Right lobe of liver (tissue), 4 donors: ENCODE results near the gene PSMD2.

Experiments used
- POLR2A ChIP-seq: fragments of 450-650 bp; IDR thresholded peaks from one replicate; pipeline ENCODE4 v1.6.1; 2017; ENCODE audit warnings: antibody characterized with exemption, mild to moderate bottlenecking
- TF ChIP-seq, protein P1 (sequence below), 4 donors: fragments of 200-600 bp in 3 of 4; fragments of 450-650 bp in 1 of 4; IDR thresholded peaks; one replicate each; pipeline versions ENCODE4 v1.5.1 to v1.8.0; 2016 to 2022; ENCODE audit warnings: antibody characterized with exemption in 4 of 4, mild to moderate bottlenecking in 2 of 4
- donor health status: DM: no; HTN: no; CAD: no.
- donor health status: DM: no; HTN: no; CAD: no.
- donor health status: DM: no; HTN: yes; CAD: no.

DNA sequence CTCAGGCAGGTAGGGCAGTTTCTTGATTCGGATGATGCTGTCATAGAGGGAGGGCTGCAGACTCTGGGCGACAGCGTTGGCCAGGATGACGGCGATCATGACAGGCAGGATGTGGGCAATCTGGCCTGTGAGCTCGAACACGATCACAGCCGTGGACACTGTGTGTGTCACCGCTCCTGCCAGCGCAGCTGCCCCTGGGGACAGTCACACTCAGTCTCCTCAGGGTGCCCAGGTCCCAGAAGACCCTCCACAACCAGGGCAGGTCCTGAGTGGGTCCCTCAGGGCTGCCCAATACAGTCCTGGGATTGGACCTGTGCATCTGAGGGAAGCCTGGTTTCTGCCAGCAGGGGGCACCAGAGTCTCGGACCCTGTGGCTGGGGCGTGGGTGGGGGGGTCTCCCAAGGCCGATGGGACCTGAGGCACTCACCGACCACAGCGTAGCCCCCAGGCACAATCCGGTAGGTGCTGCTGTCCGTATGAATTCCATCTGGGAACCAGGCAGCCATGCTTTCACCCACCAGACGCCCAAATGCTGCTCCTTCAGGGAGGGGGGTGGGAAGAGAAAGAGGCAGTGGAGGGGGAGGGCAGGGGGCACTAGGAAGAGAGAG, 55.2 kb downstream of the PSMD2 start:
- TF ChIP-seq, protein P1, sequence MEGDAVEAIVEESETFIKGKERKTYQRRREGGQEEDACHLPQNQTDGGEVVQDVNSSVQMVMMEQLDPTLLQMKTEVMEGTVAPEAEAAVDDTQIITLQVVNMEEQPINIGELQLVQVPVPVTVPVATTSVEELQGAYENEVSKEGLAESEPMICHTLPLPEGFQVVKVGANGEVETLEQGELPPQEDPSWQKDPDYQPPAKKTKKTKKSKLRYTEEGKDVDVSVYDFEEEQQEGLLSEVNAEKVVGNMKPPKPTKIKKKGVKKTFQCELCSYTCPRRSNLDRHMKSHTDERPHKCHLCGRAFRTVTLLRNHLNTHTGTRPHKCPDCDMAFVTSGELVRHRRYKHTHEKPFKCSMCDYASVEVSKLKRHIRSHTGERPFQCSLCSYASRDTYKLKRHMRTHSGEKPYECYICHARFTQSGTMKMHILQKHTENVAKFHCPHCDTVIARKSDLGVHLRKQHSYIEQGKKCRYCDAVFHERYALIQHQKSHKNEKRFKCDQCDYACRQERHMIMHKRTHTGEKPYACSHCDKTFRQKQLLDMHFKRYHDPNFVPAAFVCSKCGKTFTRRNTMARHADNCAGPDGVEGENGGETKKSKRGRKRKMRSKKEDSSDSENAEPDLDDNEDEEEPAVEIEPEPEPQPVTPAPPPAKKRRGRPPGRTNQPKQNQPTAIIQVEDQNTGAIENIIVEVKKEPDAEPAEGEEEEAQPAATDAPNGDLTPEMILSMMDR (IDR thresholded peaks at IDR 0.05), result peak; percentile 55 to 69 (median 64)
- TF ChIP-seq POLR2A, result no peak
